ENCODE results near the gene INPP4A.

DNA sequence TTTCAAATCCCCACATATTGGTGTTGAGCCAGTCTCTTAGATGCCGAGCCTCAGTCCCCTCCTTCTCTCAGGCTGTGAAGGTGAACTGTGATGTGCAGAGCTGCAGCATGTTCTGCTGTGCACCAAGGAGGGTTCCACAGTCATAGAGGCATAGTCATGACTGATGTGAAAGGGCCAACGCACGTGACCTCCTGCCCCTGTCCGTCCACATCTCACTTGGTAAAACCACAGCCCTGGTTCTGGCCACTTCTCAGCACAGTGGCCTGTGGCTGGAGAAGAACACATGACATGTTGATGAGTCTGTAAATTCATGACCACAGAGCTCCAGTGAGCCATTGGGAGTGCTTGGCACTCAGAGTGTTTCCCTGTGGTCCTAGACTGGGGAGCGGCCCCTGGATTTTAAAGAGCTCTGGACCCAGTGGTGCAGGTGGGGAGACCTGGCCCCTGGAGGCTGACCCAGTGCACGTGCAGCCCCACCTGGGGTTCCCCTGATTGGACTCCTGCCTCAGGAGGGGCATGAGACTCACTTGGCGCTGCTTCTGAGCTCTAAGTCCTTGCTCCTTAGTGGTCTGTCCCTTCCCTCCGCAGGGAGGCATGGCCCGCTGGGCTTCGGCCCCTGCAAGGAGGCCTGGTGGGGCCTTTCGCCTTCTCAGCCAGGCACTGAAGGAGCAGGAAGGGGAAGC is 25.3 kb downstream of the INPP4A start:
- TF ChIP-seq, protein P1, sequence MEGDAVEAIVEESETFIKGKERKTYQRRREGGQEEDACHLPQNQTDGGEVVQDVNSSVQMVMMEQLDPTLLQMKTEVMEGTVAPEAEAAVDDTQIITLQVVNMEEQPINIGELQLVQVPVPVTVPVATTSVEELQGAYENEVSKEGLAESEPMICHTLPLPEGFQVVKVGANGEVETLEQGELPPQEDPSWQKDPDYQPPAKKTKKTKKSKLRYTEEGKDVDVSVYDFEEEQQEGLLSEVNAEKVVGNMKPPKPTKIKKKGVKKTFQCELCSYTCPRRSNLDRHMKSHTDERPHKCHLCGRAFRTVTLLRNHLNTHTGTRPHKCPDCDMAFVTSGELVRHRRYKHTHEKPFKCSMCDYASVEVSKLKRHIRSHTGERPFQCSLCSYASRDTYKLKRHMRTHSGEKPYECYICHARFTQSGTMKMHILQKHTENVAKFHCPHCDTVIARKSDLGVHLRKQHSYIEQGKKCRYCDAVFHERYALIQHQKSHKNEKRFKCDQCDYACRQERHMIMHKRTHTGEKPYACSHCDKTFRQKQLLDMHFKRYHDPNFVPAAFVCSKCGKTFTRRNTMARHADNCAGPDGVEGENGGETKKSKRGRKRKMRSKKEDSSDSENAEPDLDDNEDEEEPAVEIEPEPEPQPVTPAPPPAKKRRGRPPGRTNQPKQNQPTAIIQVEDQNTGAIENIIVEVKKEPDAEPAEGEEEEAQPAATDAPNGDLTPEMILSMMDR (IDR thresholded peaks at IDR 0.05), result no peak
- TF ChIP-seq POLR2A (IDR thresholded peaks at IDR 0.05; ENCODE audit: low read depth), result no peak
- no peak for TF ChIP-seq EP300 (IDR thresholded peaks at IDR 0.05)
